Frontal cortex (tissue), 4 donors: ENCODE measurements around the gene LIF. TPM values are rescaled to one million over a fixed set of nuclear protein-coding genes. Genes with fewer than 3 reads are reported as not detected.

Source experiments
- DNase-seq, 2 donors: peaks; one replicate each; pipeline ENCODE4 v3.0.0; 2012; ENCODE audit warnings: low spot score in 2 of 2
- FAIRE-seq: peaks from 2 replicates; lab custom pipeline; 2012; peaks lifted over from hg19 to GRCh38; lab: Jason Lieb, UNC
- total RNA-seq: library from RNA; depleted of rRNA; stranded (reverse); fragments of >200 nt; gene quantifications from one replicate; pipeline ENCODE4 v1.2.3, GENCODE V29; 2014
- donor health status: control.
- donor health status: control.
- donor health status: control.

LIF gene
- total RNA-seq, 1 donor from 2014 or later = not detected

GRCh38 chr22:30197389-30197788 lies 49.2 kb downstream of the LIF start:
- FAIRE-seq (no peak), DNase-seq (no peak)

GRCh38 chr22:30196880-30197336 lies 49.7 kb downstream of the LIF start:
- DNase-seq (no peak), FAIRE-seq (no peak)

- DNase-seq (no peak), FAIRE-seq (no peak)
These were observed 50.2 kb downstream of the LIF start for GRCh38 chr22:30196141-30196879.

GRCh38 chr22:30195245-30196140 lies 51.1 kb downstream of the LIF start:
- no peak for FAIRE-seq
- DNase-seq = no peak

GRCh38 chr22:30193031-30193775 lies 53.4 kb downstream of the LIF start:
- DNase-seq = no peak
- no peak for FAIRE-seq

- no peak for DNase-seq
- FAIRE-seq = no peak
These were observed 54.1 kb downstream of the LIF start for GRCh38 chr22:30192427-30192826.

GRCh38 chr22:30191040-30191701 lies 55.4 kb downstream of the LIF start:
- no peak for FAIRE-seq
- no peak for DNase-seq

GRCh38 chr22:30190574-30190973 lies 56.0 kb downstream of the LIF start:
- no peak for FAIRE-seq
- no peak for DNase-seq

Other genes with a start within 250 kb of the LIF start
- gene HORMAD2, start 166.3 kb downstream of the LIF start, total RNA-seq = 0.41 TPM
- gene OSM, start 20.1 kb upstream of the LIF start, total RNA-seq = 0.41 TPM
- gene CASTOR1, start 42.7 kb upstream of the LIF start, total RNA-seq = 2.4 TPM
- gene TBC1D10A, start 80.2 kb upstream of the LIF start, total RNA-seq = 10.6 TPM
- gene SF3A1, start 110.1 kb upstream of the LIF start, total RNA-seq = 13.9 TPM
- gene CCDC157, start 110.2 kb upstream of the LIF start, total RNA-seq = 5.3 TPM
- 22.4 TPM for gene RNF215, start 140.7 kb upstream of the LIF start, total RNA-seq
- 6.5 TPM for gene SEC14L2, start 150.3 kb upstream of the LIF start, total RNA-seq
- gene MTFP1, start 179.0 kb upstream of the LIF start, total RNA-seq = 0.41 TPM
- not detected for gene SEC14L3, start 225.3 kb upstream of the LIF start, total RNA-seq